HT-29 (cell line): ENCODE data around the gene ARSB. TPM values are rescaled to one million over a fixed set of nuclear protein-coding genes. Genes with fewer than 3 reads are reported as not detected.
"Not testable (repeated sequence)": the region's sequence is repeated elsewhere in the genome, so short reads cannot be mapped to it uniquely, and the experiment has no call there.

Source experiments
- DNase-seq: peaks from one replicate; pipeline ENCODE4 v3.0.0-alpha.2; 2015; ENCODE audit warnings: low spot score
- total RNA-seq: library from RNA; depleted of rRNA; stranded (reverse); fragments of >200 nt; shearing (Covaris generic); gene quantifications from 2 replicates; pipeline ENCODE4 v1.2.3, GENCODE V29; 2014

ARSB gene
- total RNA-seq, 1 experiment from 2014 or later, result 6.7 TPM

- no peak for DNase-seq
These were observed 10.5 kb upstream of the ARSB start for GRCh38 chr5:78995521-78996007.

GRCh38 chr5:78993165-78993564 lies 8.1 kb upstream of the ARSB start:
- no peak for DNase-seq

GRCh38 chr5:78992146-78992545 lies 7.0 kb upstream of the ARSB start:
- DNase-seq, result no peak

DNA sequence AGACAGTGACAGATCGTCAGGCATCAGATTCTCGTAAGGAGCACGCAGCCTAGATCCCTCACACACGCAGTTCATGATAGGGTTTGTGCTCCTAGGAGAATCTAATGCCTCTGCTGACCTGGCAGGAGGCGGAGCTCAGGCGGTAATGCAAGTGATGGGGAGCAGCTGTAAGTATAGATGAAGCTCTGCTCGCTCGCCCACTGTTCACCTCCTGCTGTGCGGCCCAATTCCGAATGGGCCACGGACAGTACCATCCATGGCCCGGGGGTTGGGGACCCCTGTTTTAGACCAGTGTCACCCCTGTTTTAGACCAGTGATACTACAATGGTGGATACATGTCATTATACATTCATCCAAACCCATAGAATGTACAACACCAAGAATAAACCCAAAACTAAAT lies 4.0 kb upstream of the ARSB start:
- no peak for DNase-seq

- peak; percentile 35 for DNase-seq
These were observed 664 bp upstream of the ARSB start for GRCh38 chr5:78985725-78986223.

DNA sequence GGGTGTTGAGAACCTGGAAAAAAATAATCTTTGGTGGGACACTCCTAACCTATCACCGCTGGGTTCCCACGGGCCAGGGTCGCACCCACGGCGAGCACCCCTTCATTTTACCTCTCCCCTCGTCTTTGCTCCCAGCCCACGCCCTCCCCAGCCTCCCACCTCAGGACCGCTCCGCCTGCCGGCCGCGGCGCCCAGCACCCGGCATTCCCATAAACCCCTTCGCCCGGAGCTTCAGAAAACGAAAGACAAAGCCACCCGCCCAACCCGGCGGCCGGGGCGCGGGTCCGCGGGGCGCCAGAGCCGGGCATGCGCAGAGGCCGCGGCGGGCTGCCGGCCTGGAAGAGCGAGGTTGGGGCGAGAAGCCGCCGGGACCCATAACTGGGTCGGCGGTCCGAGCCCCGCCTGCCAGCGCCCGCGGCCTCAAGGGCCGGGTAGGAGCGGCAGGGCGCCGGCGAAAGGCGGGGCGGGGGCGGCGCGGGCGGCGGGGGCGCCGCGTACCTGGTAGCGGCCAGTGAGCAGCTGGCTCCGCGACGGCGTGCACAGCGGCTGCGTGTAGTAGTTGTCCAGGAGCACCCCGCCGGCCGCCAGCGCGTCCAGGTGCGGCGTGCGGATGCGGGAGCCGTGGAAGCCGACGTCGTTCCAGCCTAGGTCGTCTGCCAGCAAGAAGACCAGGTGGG lies 533 bp downstream of the ARSB start:
- peak; percentile 80 for DNase-seq

DNA sequence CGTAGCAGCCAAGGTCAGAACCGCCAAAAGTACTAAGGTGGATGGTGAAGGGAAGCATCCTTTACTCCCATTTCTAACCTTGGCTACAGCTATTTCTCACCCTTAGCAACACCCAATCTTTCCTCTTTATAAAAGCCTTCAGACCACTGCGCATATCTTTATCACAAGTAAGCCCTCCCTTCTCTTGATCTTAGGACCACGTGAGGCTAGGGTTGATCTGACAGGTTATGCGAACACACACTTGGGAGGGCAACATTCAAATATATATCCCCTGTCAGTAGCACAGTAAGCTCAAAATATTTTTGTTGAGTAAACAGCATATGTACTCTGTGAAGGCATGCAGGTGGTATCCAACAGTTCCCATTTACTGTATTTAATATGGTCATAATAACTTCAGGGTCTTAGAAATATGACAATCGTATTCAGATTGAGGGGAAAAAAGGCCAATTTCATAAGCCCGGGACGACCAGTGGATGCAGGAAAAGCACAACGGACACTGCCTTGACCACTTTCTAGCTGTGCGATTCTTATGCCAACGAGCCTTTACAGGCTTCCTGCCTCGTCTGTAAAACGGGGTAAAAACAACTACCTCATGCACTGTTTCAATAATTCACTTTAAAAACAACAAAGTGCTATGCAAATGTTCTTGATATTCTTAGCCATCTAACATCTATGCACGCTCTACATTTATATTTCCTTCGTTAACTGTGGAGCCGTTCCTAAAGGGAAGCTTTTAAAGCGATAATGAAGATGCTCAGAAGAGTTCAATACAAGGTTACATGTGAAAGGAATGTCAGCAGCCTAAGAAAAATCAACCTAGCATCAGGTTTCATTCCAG lies 1.3 kb downstream of the ARSB start:
- DNase-seq, result peak; percentile 45

DNA sequence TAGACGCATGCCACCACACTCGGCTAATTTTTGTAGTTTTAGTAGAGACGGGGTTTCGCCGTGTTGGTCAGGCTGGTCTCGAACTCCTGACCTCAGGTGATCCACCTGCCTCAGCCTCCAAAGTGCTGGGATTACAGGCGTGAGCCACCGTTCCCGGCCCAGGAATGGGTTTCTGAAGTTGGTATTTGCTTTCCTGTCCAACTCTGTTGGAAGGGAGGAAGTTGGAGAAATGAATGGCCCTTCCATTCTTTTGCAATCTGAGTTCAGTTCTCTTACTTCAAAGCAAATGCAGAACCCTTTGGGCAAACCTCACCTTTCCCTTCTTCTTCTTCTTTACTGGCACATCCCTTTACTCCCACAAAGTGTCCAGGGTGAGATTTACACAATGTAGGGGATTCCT lies 1.9 kb downstream of the ARSB start:
- DNase-seq, result not testable (repeated sequence)

DNA sequence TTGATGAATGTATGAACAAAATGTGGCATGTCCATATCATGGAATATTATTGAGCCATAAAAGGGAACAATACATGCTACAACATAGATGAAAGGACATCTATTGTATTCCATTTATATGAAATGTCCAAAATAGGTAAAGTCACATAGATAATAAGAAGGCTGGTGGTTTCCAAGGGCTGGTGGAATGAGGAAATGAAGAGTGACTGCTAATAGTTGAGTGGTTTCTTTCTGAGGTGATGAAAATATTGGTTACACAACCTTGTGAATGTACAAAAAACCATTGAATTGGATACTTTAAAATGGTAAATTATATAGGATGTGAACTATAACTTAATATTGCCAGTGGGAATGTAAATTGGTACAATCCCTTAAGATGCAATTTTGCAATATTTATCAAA lies 5.2 kb downstream of the ARSB start:
- DNase-seq, result no peak

- DNase-seq, result no peak
These were observed 5.9 kb downstream of the ARSB start for GRCh38 chr5:78979117-78979742.

- DNase-seq, result no peak
These were observed 10.1 kb downstream of the ARSB start for GRCh38 chr5:78975035-78975434.

DNA sequence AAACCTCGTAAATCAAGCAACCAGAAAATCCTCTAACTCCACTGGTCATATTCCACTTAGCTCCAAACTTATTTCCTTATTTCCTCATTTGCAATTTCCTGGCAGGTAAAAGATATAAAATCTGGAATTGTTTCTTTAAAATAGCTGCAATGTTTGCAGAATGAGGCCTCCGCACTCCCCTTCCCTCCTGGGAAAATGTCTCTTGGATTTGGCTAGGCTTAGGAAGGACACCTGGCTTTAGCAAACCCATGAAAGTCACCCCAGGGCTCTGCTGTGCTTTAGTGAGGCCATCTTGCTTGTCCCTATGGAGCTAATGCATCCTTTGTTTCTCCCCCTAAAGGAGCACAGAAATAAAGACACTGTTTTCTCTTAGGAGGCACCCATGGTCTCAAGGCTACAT lies 10.5 kb downstream of the ARSB start:
- DNase-seq, result peak; percentile 8

- no peak for DNase-seq
These were observed 11.1 kb downstream of the ARSB start for GRCh38 chr5:78974011-78974410.

DNA sequence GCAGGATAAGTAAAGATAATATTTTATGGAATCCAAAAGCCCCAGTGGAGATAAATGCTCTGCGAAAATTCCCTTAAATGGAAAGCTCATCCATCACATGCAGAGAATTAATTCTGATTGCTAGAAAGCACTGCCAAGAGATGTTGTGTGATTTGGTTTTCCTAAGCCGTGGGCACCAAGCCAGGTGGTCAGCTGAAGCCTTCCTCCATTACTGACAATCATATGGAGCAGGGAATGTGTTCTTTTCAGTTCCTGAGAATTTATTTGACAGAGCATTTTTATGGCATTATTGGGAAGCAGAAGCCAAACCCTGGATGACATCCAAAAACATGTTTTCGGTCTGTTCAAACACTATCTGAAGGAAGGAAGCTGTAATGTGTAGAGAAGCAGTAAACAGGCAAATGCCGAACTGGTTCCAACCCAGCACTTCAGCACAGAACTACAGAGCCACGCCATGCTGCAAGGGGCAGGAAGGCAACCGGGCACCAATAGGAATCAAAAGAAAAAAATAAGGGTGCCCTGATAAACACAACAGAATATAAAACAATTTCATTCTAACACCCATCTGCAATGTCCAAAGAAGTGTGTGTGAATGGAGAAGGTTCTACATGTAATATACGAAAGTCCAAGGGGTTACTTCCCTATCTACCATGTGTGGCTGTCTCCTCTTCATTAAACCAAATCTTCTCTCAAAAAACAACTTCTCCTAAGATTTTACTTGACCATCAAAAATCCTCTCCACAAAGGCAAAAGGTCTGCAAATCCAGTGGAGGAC lies 12.3 kb downstream of the ARSB start:
- DNase-seq, result no peak

DNA sequence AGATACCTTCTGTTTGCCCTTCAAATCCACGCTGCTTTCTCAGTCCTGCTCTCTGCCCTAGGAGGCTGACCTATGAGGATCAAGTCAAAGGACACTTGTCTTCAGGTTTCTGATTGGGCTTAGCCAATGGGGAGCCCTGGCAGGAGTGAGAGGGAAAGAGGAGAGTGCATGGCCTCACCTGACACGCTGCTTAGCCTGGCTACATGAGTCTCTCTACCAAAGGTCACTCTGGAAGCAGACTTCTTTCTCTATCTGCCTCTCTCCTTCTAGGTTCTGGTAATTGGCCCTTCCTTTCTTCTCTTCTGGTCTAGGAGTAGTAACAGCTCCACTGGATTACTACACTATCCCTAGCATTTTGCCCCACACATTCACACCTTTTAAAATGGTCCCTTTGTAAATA lies 13.1 kb downstream of the ARSB start:
- DNase-seq, result no peak

- DNase-seq, result no peak
These were observed 16.3 kb downstream of the ARSB start for GRCh38 chr5:78968781-78969180.

GRCh38 chr5:78964889-78965288 lies 20.2 kb downstream of the ARSB start:
- DNase-seq, result peak; percentile 73

GRCh38 chr5:78961743-78962142 lies 23.4 kb downstream of the ARSB start:
- DNase-seq, result no peak

DNA sequence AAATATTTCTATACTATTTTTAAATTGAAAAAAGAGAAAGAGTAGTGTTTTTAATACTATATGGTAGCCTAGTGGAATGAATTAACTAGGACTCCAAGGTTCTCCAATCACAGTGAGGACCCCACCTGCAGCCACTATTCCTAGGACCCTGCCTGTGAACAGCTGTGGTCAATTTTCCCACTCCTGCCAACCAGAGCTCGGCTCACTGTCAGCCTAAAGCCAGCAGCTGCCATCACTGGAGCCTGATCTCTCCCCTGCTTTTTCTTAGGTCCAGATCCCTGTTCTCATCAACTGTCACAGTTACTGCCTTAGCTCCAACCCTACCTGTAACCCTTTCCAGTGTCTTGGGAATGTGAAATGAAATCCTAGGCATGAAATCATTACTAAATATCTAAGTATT lies 25.3 kb downstream of the ARSB start:
- DNase-seq, result no peak

GRCh38 chr5:78958672-78959445 lies 26.3 kb downstream of the ARSB start:
- DNase-seq, result peak; percentile 5

GRCh38 chr5:78956901-78957300 lies 28.2 kb downstream of the ARSB start:
- no peak for DNase-seq
